ENCODE data around the gene ABHD8.
A peak's percentile ranks its signal among the peaks of the same experiment; 100 is the strongest.

ABHD8 gene

GRCh38 chr19:17303167-17303939 is at the start of gene ABHD8:
ABHD8 (minus strand) TSS chr19:17303425; CDS start chr19:17301616, 1,809 bp downstream.
- peak; percentile 64 for DNase-seq

GRCh38 chr19:17352608-17353280 is 49.5 kb upstream of the ABHD8 start:
- DNase-seq, result no peak

- no peak for DNase-seq
Observed at GRCh38 chr19:17351815-17352435, 48.7 kb upstream of the ABHD8 start.

GRCh38 chr19:17348700-17349099 is 45.5 kb upstream of the ABHD8 start:
- no peak for DNase-seq

GRCh38 chr19:17347877-17348276 is 44.7 kb upstream of the ABHD8 start:
- no peak for DNase-seq

- no peak for DNase-seq
Observed at GRCh38 chr19:17347361-17347760, 44.1 kb upstream of the ABHD8 start.

GRCh38 chr19:17346109-17346671 is 43.0 kb upstream of the ABHD8 start:
- DNase-seq, result no peak

GRCh38 chr19:17341845-17342244 is 38.6 kb upstream of the ABHD8 start:
- DNase-seq, result no peak

- DNase-seq, result no peak
Observed at GRCh38 chr19:17341386-17341785, 38.2 kb upstream of the ABHD8 start.

GRCh38 chr19:17340871-17341357 is 37.7 kb upstream of the ABHD8 start:
- no peak for DNase-seq

- DNase-seq, result no peak
Observed at GRCh38 chr19:17340302-17340870, 37.2 kb upstream of the ABHD8 start.

GRCh38 chr19:17339088-17339741 is 36.0 kb upstream of the ABHD8 start:
- no peak for DNase-seq

GRCh38 chr19:17338433-17339078 is 35.3 kb upstream of the ABHD8 start:
- DNase-seq, result no peak

GRCh38 chr19:17337675-17338432 is 34.6 kb upstream of the ABHD8 start:
- no peak for DNase-seq

GRCh38 chr19:17336872-17337674 is 33.8 kb upstream of the ABHD8 start, which contains the start of gene GTPBP3:
GTPBP3 (plus strand) TSS chr19:17337553; CDS start chr19:17337612, 59 bp downstream.
- peak; percentile 96 for DNase-seq

- no peak for DNase-seq
Observed at GRCh38 chr19:17335575-17335974, 32.4 kb upstream of the ABHD8 start.

GRCh38 chr19:17334414-17335409 is 31.5 kb upstream of the ABHD8 start, which contains the start of gene ANO8:
ANO8 (minus strand) TSS chr19:17334855; CDS start chr19:17334670, 185 bp downstream.
- peak; percentile 70 for DNase-seq

GRCh38 chr19:17333611-17334413 is 30.6 kb upstream of the ABHD8 start:
- DNase-seq, result no peak
